WTC11 (cell line): ENCODE results near the gene PITX1.

Experiments
- EMX1 ChIP-seq: fragments of 250-450 bp; sonication (Bioruptor Pico); IDR thresholded peaks from 2 replicates; pipeline ENCODE4 v1.8.0; 2021; ENCODE audit warnings: mild to moderate bottlenecking
- ESRRA ChIP-seq: sonication (generic); formaldehyde crosslinking; IDR thresholded peaks from 2 replicates; pipeline ENCODE4 v1.8.1; 2022; ENCODE audit warnings: mild to moderate bottlenecking, missing genetic modification reagents, borderline replicate concordance
- NR1H2 ChIP-seq: sonication (generic); formaldehyde crosslinking; IDR thresholded peaks from 2 replicates; pipeline ENCODE4 v1.9.0; 2021; ENCODE audit warnings: mild to moderate bottlenecking, moderate library complexity, missing genetic modification reagents
- TF ChIP-seq, protein P1 (sequence below): fragments of 200-600 bp; IDR thresholded peaks from 2 replicates; pipeline ENCODE4 v1.8.0; 2022; ENCODE audit warnings: antibody characterized with exemption

DNA sequence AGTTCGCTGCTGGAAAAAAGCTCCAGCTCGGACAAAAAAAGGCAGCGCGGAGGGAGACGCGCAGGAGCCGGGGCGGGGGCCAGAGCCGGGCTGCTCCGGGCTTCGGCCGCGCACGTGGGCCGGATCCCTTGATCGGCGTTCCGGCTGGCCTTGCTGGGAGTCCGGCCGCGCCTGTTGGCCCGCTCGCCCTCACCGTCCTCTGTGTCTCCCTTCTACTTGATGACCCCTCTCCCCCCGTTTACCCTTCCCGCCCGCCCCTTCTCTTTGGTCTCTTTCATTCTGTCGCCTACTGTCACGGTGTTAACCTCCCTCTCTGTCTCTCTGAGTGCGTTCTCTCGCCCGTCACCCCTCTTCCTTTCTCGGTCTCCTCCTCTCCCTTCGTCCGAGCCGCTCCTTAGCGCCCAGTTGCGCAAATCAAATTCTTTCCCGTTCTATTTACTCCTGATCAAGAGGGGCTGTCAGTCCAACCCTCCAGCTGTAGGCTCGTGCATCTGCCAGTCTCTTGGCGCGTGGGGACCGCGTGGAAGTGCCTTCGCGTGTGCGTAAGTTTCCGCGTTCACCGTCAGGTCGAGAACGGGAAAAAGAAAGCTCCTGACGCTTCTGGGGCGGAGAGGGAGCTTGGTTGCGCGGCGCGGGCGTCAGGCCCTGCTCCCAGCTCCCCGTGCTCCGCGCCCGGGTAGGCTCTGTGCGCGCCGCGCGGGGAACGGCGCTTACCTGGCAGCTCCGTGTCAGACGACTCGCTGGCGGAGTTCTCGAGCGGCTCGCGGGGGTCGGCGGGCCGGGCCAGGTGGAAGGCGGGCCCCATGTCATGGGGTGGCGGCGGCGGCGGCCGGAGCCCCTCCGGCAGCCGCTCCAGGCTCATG lies 798 bp downstream of the PITX1 start:
- TF ChIP-seq ESRRA (CRISPR knock-in tag) (no peak), EMX1 (CRISPR knock-in tag) (no peak), NR1H2 (CRISPR knock-in tag) (no peak)
- TF ChIP-seq, protein P1, sequence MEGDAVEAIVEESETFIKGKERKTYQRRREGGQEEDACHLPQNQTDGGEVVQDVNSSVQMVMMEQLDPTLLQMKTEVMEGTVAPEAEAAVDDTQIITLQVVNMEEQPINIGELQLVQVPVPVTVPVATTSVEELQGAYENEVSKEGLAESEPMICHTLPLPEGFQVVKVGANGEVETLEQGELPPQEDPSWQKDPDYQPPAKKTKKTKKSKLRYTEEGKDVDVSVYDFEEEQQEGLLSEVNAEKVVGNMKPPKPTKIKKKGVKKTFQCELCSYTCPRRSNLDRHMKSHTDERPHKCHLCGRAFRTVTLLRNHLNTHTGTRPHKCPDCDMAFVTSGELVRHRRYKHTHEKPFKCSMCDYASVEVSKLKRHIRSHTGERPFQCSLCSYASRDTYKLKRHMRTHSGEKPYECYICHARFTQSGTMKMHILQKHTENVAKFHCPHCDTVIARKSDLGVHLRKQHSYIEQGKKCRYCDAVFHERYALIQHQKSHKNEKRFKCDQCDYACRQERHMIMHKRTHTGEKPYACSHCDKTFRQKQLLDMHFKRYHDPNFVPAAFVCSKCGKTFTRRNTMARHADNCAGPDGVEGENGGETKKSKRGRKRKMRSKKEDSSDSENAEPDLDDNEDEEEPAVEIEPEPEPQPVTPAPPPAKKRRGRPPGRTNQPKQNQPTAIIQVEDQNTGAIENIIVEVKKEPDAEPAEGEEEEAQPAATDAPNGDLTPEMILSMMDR, result no peak
